H1 (cell line): ENCODE results near the gene MOG. TPM values are rescaled to one million over a fixed set of nuclear protein-coding genes. Genes with fewer than 3 reads are reported as not detected.

Experiments used
- ATF3 ChIP-seq: IDR thresholded peaks from 2 replicates; pipeline ENCODE4 v1.6.1; 2011; ENCODE audit warnings: low read depth, mild to moderate bottlenecking, low read length; ENCODE audit not compliant: insufficient read depth
- CHD2 ChIP-seq: IDR thresholded peaks from 2 replicates; pipeline ENCODE4 v1.6.1; 2012; ENCODE audit warnings: low read length, improper control_type of control experiment
- KDM4A ChIP-seq: IDR thresholded peaks from one replicate; pipeline ENCODE4 v1.7.1; 2012; ENCODE audit warnings: low read depth, mild to moderate bottlenecking, moderate library complexity, low read length, inconsistent platforms; ENCODE audit not compliant: severe bottlenecking
- polyA plus RNA-seq, 7 experiments: library from polyadenylated mRNA; depleted of rRNA in 3 of 7; stranded (reverse) in 5 of 7; unstranded in 2 of 7; fragments of >200 nt in 5 of 7; fragments of 200-250 nt in 2 of 7; gene quantifications; 1 replicate in 5 of 7; 2 replicates in 1 of 7; 4 replicates in 1 of 7; pipeline versions ENCODE4 v1.2.1 to v1.2.3, GENCODE V29; 2011 to 2013; ENCODE audit warnings: missing spikeins in 2 of 7, mixed read lengths in 2 of 7
- total RNA-seq: library from RNA; stranded (reverse); fragmentation: NEBNext Ultra II Directional; extraction: Animal tissue kit (Norgen Biotek cat#: 25700); gene quantifications from 2 replicates; pipeline ENCODE4 v1.2.1, GENCODE V29; 2021
- TF ChIP-seq, protein P1 (sequence below): fragments of 300-600 bp; sonication (generic); IDR thresholded peaks from 2 replicates; pipeline ENCODE4 v1.7.1; 2012; ENCODE audit warnings: low read length, moderate library complexity, mild to moderate bottlenecking, inconsistent platforms; ENCODE audit not compliant: insufficient replicate concordance

The MOG gene
- total and polyA plus RNA-seq, 2 of the 8 experiments (the other 6 are each of a cell fraction or from before 2014, with no cell fraction given) = 0.17 to 0.86 TPM

- TF ChIP-seq, protein P1, sequence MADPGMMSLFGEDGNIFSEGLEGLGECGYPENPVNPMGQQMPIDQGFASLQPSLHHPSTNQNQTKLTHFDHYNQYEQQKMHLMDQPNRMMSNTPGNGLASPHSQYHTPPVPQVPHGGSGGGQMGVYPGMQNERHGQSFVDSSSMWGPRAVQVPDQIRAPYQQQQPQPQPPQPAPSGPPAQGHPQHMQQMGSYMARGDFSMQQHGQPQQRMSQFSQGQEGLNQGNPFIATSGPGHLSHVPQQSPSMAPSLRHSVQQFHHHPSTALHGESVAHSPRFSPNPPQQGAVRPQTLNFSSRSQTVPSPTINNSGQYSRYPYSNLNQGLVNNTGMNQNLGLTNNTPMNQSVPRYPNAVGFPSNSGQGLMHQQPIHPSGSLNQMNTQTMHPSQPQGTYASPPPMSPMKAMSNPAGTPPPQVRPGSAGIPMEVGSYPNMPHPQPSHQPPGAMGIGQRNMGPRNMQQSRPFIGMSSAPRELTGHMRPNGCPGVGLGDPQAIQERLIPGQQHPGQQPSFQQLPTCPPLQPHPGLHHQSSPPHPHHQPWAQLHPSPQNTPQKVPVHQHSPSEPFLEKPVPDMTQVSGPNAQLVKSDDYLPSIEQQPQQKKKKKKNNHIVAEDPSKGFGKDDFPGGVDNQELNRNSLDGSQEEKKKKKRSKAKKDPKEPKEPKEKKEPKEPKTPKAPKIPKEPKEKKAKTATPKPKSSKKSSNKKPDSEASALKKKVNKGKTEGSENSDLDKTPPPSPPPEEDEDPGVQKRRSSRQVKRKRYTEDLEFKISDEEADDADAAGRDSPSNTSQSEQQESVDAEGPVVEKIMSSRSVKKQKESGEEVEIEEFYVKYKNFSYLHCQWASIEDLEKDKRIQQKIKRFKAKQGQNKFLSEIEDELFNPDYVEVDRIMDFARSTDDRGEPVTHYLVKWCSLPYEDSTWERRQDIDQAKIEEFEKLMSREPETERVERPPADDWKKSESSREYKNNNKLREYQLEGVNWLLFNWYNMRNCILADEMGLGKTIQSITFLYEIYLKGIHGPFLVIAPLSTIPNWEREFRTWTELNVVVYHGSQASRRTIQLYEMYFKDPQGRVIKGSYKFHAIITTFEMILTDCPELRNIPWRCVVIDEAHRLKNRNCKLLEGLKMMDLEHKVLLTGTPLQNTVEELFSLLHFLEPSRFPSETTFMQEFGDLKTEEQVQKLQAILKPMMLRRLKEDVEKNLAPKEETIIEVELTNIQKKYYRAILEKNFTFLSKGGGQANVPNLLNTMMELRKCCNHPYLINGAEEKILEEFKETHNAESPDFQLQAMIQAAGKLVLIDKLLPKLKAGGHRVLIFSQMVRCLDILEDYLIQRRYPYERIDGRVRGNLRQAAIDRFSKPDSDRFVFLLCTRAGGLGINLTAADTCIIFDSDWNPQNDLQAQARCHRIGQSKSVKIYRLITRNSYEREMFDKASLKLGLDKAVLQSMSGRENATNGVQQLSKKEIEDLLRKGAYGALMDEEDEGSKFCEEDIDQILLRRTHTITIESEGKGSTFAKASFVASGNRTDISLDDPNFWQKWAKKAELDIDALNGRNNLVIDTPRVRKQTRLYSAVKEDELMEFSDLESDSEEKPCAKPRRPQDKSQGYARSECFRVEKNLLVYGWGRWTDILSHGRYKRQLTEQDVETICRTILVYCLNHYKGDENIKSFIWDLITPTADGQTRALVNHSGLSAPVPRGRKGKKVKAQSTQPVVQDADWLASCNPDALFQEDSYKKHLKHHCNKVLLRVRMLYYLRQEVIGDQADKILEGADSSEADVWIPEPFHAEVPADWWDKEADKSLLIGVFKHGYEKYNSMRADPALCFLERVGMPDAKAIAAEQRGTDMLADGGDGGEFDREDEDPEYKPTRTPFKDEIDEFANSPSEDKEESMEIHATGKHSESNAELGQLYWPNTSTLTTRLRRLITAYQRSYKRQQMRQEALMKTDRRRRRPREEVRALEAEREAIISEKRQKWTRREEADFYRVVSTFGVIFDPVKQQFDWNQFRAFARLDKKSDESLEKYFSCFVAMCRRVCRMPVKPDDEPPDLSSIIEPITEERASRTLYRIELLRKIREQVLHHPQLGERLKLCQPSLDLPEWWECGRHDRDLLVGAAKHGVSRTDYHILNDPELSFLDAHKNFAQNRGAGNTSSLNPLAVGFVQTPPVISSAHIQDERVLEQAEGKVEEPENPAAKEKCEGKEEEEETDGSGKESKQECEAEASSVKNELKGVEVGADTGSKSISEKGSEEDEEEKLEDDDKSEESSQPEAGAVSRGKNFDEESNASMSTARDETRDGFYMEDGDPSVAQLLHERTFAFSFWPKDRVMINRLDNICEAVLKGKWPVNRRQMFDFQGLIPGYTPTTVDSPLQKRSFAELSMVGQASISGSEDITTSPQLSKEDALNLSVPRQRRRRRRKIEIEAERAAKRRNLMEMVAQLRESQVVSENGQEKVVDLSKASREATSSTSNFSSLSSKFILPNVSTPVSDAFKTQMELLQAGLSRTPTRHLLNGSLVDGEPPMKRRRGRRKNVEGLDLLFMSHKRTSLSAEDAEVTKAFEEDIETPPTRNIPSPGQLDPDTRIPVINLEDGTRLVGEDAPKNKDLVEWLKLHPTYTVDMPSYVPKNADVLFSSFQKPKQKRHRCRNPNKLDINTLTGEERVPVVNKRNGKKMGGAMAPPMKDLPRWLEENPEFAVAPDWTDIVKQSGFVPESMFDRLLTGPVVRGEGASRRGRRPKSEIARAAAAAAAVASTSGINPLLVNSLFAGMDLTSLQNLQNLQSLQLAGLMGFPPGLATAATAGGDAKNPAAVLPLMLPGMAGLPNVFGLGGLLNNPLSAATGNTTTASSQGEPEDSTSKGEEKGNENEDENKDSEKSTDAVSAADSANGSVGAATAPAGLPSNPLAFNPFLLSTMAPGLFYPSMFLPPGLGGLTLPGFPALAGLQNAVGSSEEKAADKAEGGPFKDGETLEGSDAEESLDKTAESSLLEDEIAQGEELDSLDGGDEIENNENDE = no peak
- TF ChIP-seq KDM4A = no peak
- TF ChIP-seq CHD2 = no peak
- TF ChIP-seq ATF3 = no peak
Measured at GRCh38 chr6:29681811-29682210, 24.9 kb downstream of the MOG start (continued).
